Inflammatory macrophage (primary cell): ENCODE measurements around the gene SCAP.
"Not testable (repeated sequence)": the region's sequence is repeated elsewhere in the genome, so short reads cannot be mapped to it uniquely, and the experiment has no call there.

ENCODE experiments used
- DNase-seq, 2 donors: peaks; one replicate each; pipeline ENCODE4 v3.0.0-alpha.2; 2020 to 2022
- total RNA-seq, 18 experiments: gene quantifications; one replicate each; lab custom pipeline; 2026; ENCODE audit warnings: mixed read lengths in 6 of 18, inconsistent platforms in 2 of 18; lab: John Stamatoyannopoulos, UW

SCAP gene
- total RNA-seq = 14.1 to 55.6 (median 39.2) reads per million in 18 experiments

GRCh38 chr3:47475570-47476329, at the start of gene SCAP:
SCAP (minus strand) TSS chr3:47475941; CDS start chr3:47442993, 32,948 bp downstream.
- DNase-seq = peak; percentile 89 to 90

GRCh38 chr3:47523310-47524073, 47.8 kb upstream of the SCAP start:
- DNase-seq = peak in 1 of 2 donors; percentile 8

- peak; percentile 93 to 94 for DNase-seq
These were observed 46.6 kb upstream of the SCAP start for GRCh38 chr3:47522082-47522987.

GRCh38 chr3:47520756-47521155, 45.0 kb upstream of the SCAP start:
- no peak for DNase-seq

GRCh38 chr3:47517937-47518336, 42.2 kb upstream of the SCAP start:
- DNase-seq = no peak

GRCh38 chr3:47515864-47516319, 40.2 kb upstream of the SCAP start:
- no peak for DNase-seq

GRCh38 chr3:47515100-47515499, 39.4 kb upstream of the SCAP start:
- no peak for DNase-seq

- peak; percentile 95 to 97 for DNase-seq
These were observed 37.6 kb upstream of the SCAP start, which contains the start of gene ELP6 for GRCh38 chr3:47513125-47513929. ELP6 (minus strand) TSS chr3:47513712; CDS start chr3:47513590, 122 bp downstream.

- DNase-seq = peak; percentile 9
These were observed 36.8 kb upstream of the SCAP start for GRCh38 chr3:47512416-47513124.

GRCh38 chr3:47505267-47505666, 29.5 kb upstream of the SCAP start:
- DNase-seq = not testable (repeated sequence)

- no peak for DNase-seq
These were observed 28.4 kb upstream of the SCAP start for GRCh38 chr3:47504113-47504512.

GRCh38 chr3:47503033-47503432, 27.3 kb upstream of the SCAP start:
- no peak for DNase-seq

- DNase-seq = no peak
These were observed 21.2 kb upstream of the SCAP start for GRCh38 chr3:47496892-47497291.

GRCh38 chr3:47495886-47496285, 20.1 kb upstream of the SCAP start:
- no peak for DNase-seq

GRCh38 chr3:47495111-47495510, 19.4 kb upstream of the SCAP start:
- no peak for DNase-seq

GRCh38 chr3:47491777-47492176, 16.0 kb upstream of the SCAP start:
- no peak for DNase-seq

- no peak for DNase-seq
These were observed 15.4 kb upstream of the SCAP start for GRCh38 chr3:47491186-47491585.

GRCh38 chr3:47487265-47487664, 11.5 kb upstream of the SCAP start:
- no peak for DNase-seq

GRCh38 chr3:47485812-47486211, 10.1 kb upstream of the SCAP start:
- no peak for DNase-seq

- no peak for DNase-seq
These were observed 6.6 kb upstream of the SCAP start for GRCh38 chr3:47482366-47482765.

GRCh38 chr3:47481763-47482162, 6.0 kb upstream of the SCAP start:
- DNase-seq = not testable (repeated sequence)
